Measurements from ENCODE around the gene PCDHGA8.
"Not testable (repeated sequence)": the region's sequence is repeated elsewhere in the genome, so short reads cannot be mapped to it uniquely, and the experiment has no call there.

Gene PCDHGA8

DNA sequence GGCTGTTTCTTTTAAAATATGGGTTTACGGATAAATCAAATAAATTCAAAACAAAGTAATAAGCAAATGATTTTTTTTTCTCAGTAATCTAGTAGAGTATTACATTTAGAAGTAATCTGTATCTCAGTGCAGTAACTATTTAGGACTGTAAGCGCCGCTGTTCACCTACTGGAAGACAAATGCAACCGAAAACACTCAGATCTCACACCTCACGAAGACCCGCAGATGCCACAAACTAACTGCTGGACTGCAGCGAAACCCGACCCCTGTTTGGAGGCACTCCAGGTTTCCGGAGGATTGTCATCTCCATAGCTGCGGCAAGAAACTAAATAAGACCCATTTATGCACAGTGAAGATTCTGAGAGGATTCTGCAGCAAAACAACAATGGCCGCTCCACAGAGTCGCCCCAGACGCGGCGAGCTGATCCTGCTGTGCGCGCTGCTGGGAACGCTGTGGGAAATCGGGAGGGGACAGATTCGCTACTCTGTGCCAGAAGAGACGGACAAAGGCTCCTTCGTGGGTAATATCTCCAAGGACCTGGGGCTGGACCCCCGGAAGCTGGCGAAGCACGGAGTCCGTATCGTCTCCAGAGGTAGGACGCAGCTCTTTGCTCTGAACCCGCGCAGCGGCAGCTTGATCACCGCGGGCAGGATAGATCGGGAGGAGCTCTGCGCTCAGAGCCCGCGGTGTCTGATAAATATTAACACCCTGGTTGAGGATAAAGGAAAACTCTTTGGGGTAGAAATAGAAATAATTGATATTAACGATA is at the start of gene PCDHGA8:
PCDHGA8 (plus strand) TSS at position 205 of the 770 bp plus-strand sequence; CDS start at position 386, 181 bp downstream.
- no peak within 1 kb of the TSS for H3K4me3 ChIP-seq (ENCODE audit: low read depth, low read length)
- H3K9me3 ChIP-seq (ENCODE audit: control insufficient read depth, insufficient read depth, low read length), result peaks cover 83% of the 10 kb centered on the region
- H3K27me3 ChIP-seq (ENCODE audit: control insufficient read depth, insufficient read depth, low read length), result 0 out of 2 replicates have a peak, but pooled peaks cover 4% of the 10 kb centered on the region

DNA sequence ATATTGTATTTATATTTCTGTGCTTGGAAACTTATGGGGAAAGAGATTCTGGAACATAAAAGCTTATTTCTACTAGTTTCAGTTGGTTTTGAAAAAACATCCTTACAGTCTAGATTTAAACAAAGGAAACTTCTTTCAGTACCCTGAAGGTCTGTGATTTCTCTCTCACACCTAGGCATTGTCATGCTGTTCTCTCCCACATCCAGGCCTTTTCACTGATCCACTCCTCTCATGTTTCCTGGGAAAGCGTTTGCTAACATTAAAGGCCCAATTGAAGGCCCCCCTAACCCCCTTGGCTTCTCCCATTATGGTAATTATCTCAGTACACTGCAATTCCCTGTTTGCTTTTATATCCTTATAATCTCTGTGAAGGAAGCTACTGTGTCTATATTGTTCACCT is 49.7 kb upstream of the PCDHGA8 start:
- Histone ChIP-seq H3K27ac (ENCODE audit: low read depth, low read length) (no peak overlapping the region), H3K27me3 (ENCODE audit: control insufficient read depth, insufficient read depth, low read length) (no peaks in the 10 kb centered on the region), H3K9ac (ENCODE audit: low read depth, low read length) (no peak overlapping the region), H3K4me3 (ENCODE audit: low read depth, low read length) (no peak overlapping the region), H3K36me3 (ENCODE audit: control insufficient read depth, insufficient read depth, low read length) (no peaks in the 10 kb centered on the region), H3K4me1 (ENCODE audit: control insufficient read depth, insufficient read depth, low read length) (no peaks in the 10 kb centered on the region), H3K9me3 (ENCODE audit: control insufficient read depth, insufficient read depth, low read length) (peaks cover 39% of the 10 kb centered on the region)

More for the DNA sequence above, at the start of gene PCDHGA8:
- no peak within 1 kb of the TSS for H3K27ac ChIP-seq (ENCODE audit: low read depth, low read length)
- no peak within 1 kb of the TSS for H3K9ac ChIP-seq (ENCODE audit: low read depth, low read length)
- no peaks in the 10 kb centered on the region for H3K4me1 ChIP-seq (ENCODE audit: control insufficient read depth, insufficient read depth, low read length)
- peaks cover 5% of the 10 kb centered on the region; the same call in 1 of the 2 replicates for H3K36me3 ChIP-seq (ENCODE audit: control insufficient read depth, insufficient read depth, low read length)

DNA sequence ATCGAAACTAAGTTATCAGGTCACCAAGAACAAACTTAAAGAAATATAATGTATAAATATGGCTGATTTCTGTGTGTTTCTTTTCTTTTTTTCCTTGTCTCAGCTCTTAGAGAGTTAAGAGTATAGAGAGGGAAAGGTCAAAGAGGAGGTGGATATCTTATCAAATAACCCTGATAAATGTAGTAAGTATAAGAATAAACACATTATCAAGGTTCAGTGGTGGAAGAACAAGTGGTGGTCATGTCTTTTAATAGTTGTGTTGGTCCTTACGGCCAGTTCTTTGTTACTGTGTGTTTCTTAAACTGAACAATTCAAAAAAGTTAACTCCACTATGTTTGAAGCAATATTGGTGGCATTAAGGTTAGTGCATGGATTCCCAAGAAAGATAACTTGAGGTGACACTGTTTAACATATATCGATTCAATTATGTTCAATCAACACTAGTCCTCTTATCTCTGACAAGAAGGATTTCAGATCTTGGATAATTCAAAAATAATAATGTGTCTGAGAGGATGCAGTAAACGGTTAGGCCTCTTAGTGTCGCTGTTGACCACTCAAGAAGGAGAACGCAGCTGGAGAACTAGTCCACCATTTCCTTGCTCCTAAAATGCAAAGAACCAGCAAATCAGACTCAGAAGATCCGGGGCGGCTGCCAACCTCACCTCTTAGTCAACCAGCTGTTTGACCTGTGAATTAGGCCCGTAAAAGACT is 49.0 kb upstream of the PCDHGA8 start, which contains the start of gene PCDHGA3:
PCDHGA3 (plus strand) TSS at position 588 of the 711 bp plus-strand sequence. CDS start 205 bp downstream, outside the sequence.
- Histone ChIP-seq H3K4me1 (ENCODE audit: control insufficient read depth, insufficient read depth, low read length) (no peaks in the 10 kb centered on the region), H3K36me3 (ENCODE audit: control insufficient read depth, insufficient read depth, low read length) (no peaks in the 10 kb centered on the region), H3K27me3 (ENCODE audit: control insufficient read depth, insufficient read depth, low read length) (no peaks in the 10 kb centered on the region), H3K4me3 (ENCODE audit: low read depth, low read length) (peak within 1 kb of the TSS; percentile 63), H3K27ac (ENCODE audit: low read depth, low read length) (peak within 1 kb of the TSS; percentile 26), H3K9ac (ENCODE audit: low read depth, low read length) (0 out of 2 replicates have a peak within 1 kb of the TSS, but pooled peaks have one; percentile 24), H3K9me3 (ENCODE audit: control insufficient read depth, insufficient read depth, low read length) (peaks cover 43% of the 10 kb centered on the region)

DNA sequence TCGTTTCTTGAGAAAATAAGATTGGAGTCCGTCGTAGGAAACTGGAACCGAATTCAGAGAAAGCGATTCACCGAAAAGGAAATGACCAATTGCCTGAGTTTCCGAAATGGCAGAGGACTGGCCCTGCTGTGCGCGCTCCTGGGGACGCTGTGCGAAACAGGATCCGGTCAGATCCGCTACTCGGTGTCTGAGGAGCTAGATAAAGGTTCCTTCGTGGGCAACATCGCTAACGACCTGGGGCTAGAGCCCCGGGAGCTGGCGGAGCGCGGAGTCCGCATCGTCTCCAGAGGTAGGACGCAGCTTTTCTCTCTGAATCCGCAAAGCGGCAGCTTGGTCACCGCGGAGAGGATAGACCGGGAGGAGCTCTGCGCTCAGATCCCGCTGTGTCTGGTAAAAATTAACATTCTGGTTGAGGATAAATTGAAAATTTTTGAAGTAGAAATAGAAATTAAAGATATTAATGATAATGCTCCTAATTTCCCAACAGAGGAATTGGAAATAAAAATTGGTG is 48.4 kb upstream of the PCDHGA8 start:
- H3K9ac ChIP-seq (ENCODE audit: low read depth, low read length), result 0 out of 2 replicates have a peak overlapping the region, but pooled peaks have one; percentile 24
- H3K36me3 ChIP-seq (ENCODE audit: control insufficient read depth, insufficient read depth, low read length), result no peaks in the 10 kb centered on the region
- H3K27me3 ChIP-seq (ENCODE audit: control insufficient read depth, insufficient read depth, low read length), result no peaks in the 10 kb centered on the region
- H3K27ac ChIP-seq (ENCODE audit: low read depth, low read length), result peak overlapping the region; percentile 26
- H3K4me3 ChIP-seq (ENCODE audit: low read depth, low read length), result peak overlapping the region; percentile 63
- peaks cover 43% of the 10 kb centered on the region for H3K9me3 ChIP-seq (ENCODE audit: control insufficient read depth, insufficient read depth, low read length)
- H3K4me1 ChIP-seq (ENCODE audit: control insufficient read depth, insufficient read depth, low read length), result no peaks in the 10 kb centered on the region

DNA sequence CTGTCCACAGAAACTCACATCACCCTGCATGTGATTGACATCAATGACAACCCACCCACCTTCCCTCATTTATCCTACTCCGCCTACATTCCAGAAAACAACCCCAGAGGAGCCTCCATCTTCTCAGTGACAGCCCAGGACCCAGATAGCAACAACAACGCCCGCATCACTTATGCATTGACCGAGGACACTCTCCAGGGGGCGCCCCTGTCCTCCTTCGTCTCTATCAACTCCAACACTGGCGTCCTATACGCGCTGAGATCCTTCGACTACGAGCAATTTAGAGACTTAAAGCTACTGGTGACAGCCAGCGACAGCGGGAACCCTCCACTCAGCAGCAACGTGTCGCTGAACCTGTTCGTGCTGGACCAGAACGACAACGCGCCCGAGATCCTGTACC is 47.1 kb upstream of the PCDHGA8 start:
- peaks cover 31% of the 10 kb centered on the region for H3K9me3 ChIP-seq (ENCODE audit: control insufficient read depth, insufficient read depth, low read length)
- no peaks in the 10 kb centered on the region for H3K4me1 ChIP-seq (ENCODE audit: control insufficient read depth, insufficient read depth, low read length)
- no peaks in the 10 kb centered on the region for H3K36me3 ChIP-seq (ENCODE audit: control insufficient read depth, insufficient read depth, low read length)
- no peaks in the 10 kb centered on the region for H3K27me3 ChIP-seq (ENCODE audit: control insufficient read depth, insufficient read depth, low read length)
- H3K27ac ChIP-seq (ENCODE audit: low read depth, low read length), result no peak overlapping the region
- no peak overlapping the region for H3K4me3 ChIP-seq (ENCODE audit: low read depth, low read length)
- no peak overlapping the region for H3K9ac ChIP-seq (ENCODE audit: low read depth, low read length)

DNA sequence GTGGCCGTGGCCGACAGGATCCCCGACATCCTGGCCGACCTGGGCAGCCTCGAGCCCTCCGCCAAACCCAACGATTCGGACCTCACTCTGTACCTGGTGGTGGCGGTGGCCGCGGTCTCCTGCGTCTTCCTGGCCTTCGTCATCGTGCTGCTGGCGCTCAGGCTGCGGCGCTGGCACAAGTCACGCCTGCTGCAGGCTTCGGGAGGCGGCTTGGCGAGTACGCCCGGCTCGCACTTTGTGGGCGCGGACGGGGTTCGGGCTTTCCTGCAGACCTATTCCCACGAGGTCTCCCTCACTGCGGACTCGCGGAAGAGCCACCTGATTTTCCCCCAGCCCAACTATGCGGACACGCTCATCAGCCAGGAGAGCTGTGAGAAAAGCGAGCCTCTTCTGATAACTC is 46.4 kb upstream of the PCDHGA8 start:
- H3K4me3 ChIP-seq (ENCODE audit: low read depth, low read length), result not testable (repeated sequence)

DNA sequence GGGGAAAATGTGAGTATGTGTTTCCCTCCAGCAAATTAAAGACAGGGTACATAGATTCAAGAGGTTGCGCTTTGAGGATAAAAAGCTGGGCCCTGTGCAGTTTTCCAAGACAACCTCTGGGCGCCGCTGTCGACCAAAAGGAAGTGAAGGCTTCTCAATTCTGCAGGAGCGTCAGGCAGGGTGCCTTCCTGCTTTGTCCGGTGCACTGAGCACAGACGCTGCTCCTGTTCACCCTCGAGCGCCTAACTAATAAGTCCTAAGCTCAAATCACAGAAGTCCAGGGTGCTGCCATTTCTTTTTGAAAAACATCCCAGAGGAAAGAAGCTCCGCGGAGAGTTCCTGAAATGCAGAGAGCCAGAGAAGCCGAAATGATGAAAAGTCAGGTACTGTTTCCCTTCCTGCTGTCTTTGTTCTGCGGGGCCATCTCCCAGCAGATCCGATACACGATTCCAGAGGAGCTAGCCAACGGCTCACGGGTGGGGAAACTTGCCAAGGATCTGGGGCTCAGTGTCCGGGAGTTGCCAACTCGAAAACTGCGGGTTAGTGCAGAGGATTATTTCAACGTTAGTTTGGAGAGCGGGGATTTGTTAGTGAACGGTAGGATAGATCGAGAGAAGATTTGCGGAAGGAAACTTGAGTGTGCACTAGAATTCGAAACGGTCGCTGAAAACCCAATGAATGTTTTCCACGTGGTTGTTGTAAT is 42.4 kb upstream of the PCDHGA8 start, which contains the start of gene PCDHGB1:
PCDHGB1 (plus strand) TSS at position 183 of the 703 bp plus-strand sequence; CDS start at position 345, 162 bp downstream.
- Histone ChIP-seq H3K4me1 (ENCODE audit: control insufficient read depth, insufficient read depth, low read length) (no peaks in the 10 kb centered on the region), H3K9me3 (ENCODE audit: control insufficient read depth, insufficient read depth, low read length) (peaks cover 39% of the 10 kb centered on the region), H3K36me3 (ENCODE audit: control insufficient read depth, insufficient read depth, low read length) (no peaks in the 10 kb centered on the region), H3K27ac (ENCODE audit: low read depth, low read length) (no peak within 1 kb of the TSS), H3K9ac (ENCODE audit: low read depth, low read length) (no peak within 1 kb of the TSS), H3K4me3 (ENCODE audit: low read depth, low read length) (peak within 1 kb of the TSS; percentile 27; the same call in 1 of the 2 replicates), H3K27me3 (ENCODE audit: control insufficient read depth, insufficient read depth, low read length) (no peaks in the 10 kb centered on the region)

More for the DNA sequence above, 46.4 kb upstream of the PCDHGA8 start:
- H3K4me1 ChIP-seq (ENCODE audit: control insufficient read depth, insufficient read depth, low read length); H3K27ac ChIP-seq (ENCODE audit: low read depth, low read length); H3K9ac ChIP-seq (ENCODE audit: low read depth, low read length); H3K27me3 ChIP-seq (ENCODE audit: control insufficient read depth, insufficient read depth, low read length); H3K36me3 ChIP-seq (ENCODE audit: control insufficient read depth, insufficient read depth, low read length): not testable (repeated sequence)
- H3K9me3 ChIP-seq (ENCODE audit: control insufficient read depth, insufficient read depth, low read length), result peaks cover 31% of the 10 kb centered on the region

DNA sequence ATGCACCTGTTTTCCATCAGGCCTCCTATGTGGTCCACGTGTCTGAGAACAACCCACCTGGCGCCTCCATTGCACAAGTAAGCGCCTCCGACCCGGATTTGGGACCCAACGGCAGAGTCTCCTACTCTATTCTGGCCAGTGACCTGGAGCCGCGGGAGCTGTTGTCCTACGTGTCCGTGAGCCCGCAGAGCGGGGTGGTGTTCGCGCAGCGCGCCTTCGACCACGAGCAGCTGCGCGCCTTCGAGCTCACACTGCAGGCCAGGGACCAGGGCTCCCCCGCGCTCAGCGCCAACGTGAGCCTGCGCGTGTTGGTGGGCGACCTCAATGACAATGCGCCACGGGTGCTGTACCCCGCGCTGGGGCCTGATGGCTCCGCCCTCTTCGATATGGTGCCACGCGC is 40.8 kb upstream of the PCDHGA8 start:
- peaks cover 51% of the 10 kb centered on the region for H3K9me3 ChIP-seq (ENCODE audit: control insufficient read depth, insufficient read depth, low read length)
- no peaks in the 10 kb centered on the region for H3K36me3 ChIP-seq (ENCODE audit: control insufficient read depth, insufficient read depth, low read length)

DNA sequence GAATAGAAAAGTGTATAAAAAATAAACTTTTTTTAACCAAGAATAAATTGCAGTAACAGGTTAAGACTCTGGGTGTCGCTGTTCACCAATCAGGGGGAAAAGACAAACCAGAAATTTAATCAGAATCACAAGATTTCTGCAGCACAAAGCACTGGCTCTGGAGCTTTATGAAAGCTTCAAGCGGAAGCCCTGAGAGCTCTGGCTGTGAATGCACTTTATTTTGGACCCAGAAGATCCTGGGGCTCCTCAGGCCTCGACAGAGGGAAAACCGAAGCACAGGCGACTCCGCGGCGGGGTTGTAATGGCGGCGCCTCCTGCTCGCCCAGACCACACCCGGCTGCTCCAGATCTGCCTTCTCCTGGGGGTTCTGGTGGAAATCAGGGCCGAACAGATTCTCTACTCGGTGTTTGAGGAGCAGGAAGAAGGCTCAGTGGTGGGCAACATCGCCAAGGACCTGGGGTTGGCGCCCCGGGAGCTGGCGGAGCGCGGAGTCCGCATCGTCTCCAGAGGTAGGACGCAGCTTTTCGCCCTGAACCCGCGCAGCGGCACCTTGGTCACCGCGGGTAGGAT is 37.4 kb upstream of the PCDHGA8 start, which contains the start of gene PCDHGA4:
PCDHGA4 (plus strand) TSS at position 122 of the 570 bp plus-strand sequence; CDS start at position 209, 87 bp downstream.
- H3K9ac ChIP-seq (ENCODE audit: low read depth, low read length), result no peak within 1 kb of the TSS
- no peaks in the 10 kb centered on the region for H3K36me3 ChIP-seq (ENCODE audit: control insufficient read depth, insufficient read depth, low read length)
- H3K27ac ChIP-seq (ENCODE audit: low read depth, low read length), result no peak within 1 kb of the TSS
- H3K4me1 ChIP-seq (ENCODE audit: control insufficient read depth, insufficient read depth, low read length), result no peaks in the 10 kb centered on the region
- H3K4me3 ChIP-seq (ENCODE audit: low read depth, low read length), result no peak within 1 kb of the TSS
- no peaks in the 10 kb centered on the region for H3K27me3 ChIP-seq (ENCODE audit: control insufficient read depth, insufficient read depth, low read length)
- peaks cover 49% of the 10 kb centered on the region for H3K9me3 ChIP-seq (ENCODE audit: control insufficient read depth, insufficient read depth, low read length)

More for the DNA sequence above, 40.8 kb upstream of the PCDHGA8 start:
- Histone ChIP-seq H3K4me1 (ENCODE audit: control insufficient read depth, insufficient read depth, low read length) (no peaks in the 10 kb centered on the region), H3K9ac (ENCODE audit: low read depth, low read length) (no peak overlapping the region), H3K27me3 (ENCODE audit: control insufficient read depth, insufficient read depth, low read length) (no peaks in the 10 kb centered on the region), H3K4me3 (ENCODE audit: low read depth, low read length) (no peak overlapping the region), H3K27ac (ENCODE audit: low read depth, low read length) (no peak overlapping the region)

DNA sequence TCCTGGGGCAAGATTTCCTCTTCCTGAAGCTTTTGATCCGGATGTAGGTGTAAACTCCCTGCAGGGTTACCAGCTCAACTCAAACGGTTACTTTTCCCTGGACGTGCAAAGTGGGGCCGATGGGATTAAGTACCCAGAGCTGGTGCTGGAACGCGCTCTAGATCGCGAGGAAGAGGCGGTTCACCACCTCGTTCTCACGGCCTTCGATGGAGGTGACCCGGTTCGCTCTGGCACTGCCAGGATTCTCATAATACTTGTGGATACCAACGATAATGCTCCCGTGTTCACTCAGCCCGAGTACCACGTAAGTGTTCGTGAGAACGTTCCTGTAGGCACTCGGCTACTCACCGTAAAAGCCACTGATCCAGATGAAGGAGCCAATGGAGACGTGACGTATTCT is 36.8 kb upstream of the PCDHGA8 start:
- Histone ChIP-seq H3K9me3 (ENCODE audit: control insufficient read depth, insufficient read depth, low read length) (peaks cover 56% of the 10 kb centered on the region), H3K27ac (ENCODE audit: low read depth, low read length) (no peak overlapping the region), H3K4me3 (ENCODE audit: low read depth, low read length) (no peak overlapping the region), H3K27me3 (ENCODE audit: control insufficient read depth, insufficient read depth, low read length) (no peaks in the 10 kb centered on the region), H3K36me3 (ENCODE audit: control insufficient read depth, insufficient read depth, low read length) (no peaks in the 10 kb centered on the region), H3K9ac (ENCODE audit: low read depth, low read length) (no peak overlapping the region), H3K4me1 (ENCODE audit: control insufficient read depth, insufficient read depth, low read length) (no peaks in the 10 kb centered on the region)

All from HUES48 (cell line).